Measurements from ENCODE around the gene ANO4.
"Not testable (repeated sequence)": the region's sequence is repeated elsewhere in the genome, so short reads cannot be mapped to it uniquely, and the experiment has no call there.

The ANO4 gene

DNA sequence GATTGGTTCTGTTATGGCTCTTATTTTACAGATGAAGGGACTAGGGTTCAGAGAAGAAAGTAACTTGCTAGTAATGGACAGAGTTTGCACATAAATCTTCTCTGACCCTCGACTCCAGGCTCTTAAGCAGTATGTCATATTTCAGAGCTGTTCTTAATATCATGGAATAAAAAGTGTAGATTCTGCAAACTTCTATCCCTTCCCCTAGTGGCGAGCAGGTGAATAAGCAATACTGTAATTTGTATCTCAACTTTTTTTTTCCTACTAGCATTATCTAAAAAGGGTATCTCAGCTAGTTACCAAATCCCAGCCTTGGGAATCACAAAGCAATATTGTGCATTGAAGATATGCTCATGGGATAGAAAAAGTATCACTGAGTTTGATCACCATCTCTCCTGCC is 83.2 kb downstream of the ANO4 start:
- DNase-seq = no peak

DNA sequence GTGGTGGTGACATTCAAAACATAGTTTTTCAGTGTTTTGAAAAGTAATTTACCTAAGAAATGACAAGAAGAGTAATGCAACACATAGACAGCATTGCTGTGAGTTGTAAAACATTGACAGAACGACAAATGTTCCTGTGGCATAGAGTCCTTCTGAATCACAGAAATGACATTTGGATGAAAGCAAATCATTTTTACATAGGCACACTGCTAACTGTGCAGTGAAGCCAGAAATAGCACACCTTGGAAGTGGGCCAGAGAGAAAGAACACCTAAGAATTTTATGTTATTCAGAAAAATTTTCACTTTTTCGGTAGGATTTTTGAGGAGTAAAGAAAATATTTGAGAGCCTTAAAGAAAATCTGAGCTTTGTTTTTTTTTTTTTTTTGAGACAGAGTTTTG is 100.6 kb downstream of the ANO4 start:
- DNase-seq = no peak

DNA sequence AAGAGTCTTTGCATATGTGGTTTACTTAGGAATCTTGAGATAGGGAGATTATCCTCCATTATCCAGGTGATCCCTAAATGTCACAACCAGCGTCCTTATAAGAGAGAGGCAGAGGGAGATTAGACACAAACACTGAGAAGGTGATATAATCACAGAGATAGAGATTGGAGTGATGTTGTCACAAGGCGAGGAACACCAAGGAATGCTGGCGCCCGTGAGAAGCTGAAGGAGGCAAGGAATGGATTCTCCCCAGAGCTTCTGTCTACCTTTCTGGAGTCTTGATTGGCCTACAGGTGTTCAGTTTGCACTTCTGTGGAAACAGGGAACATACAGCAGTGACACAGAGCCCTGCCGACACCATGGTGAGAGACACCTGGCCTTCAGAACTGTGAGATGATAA is 101.6 kb downstream of the ANO4 start:
- DNase-seq = no peak

DNA sequence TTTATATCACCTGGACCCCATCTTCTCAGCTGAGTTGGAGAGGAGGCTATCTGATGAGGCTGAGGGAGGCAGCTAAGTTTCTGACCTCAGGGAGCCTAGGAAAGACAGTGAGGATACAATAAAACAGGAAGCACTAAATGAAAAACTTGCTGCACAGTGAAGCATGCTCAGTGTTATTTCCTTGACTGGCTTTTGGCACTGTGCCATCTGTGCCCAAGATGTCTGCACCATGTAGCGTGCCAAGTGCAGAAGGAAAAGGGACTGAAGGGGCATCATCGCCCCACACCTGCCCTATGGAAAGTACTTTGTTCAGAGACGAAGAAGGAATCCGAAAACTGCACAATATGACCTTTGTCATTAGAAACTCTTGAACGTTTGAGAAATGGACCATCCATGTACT is 102.7 kb downstream of the ANO4 start:
- no peak for DNase-seq

DNA sequence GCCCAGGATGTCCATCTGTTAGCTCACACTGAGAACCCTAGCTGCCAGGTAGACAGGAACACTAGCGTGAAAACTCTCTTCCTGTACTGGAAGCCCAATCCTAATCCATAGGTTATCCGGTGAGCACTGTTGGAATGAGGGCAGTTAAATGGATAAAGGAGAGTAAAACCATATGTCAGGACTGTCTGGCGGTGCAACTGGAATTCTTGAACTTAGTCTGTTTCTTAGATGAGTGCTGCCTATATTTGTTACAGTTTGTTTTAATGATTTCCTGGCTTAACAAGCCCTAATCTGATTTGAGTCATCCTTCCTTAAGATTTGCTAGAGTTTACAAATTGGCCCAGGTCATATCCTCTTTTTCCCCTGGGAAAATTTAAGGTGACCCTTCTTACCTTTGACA is 104.7 kb downstream of the ANO4 start:
- no peak for DNase-seq

DNA sequence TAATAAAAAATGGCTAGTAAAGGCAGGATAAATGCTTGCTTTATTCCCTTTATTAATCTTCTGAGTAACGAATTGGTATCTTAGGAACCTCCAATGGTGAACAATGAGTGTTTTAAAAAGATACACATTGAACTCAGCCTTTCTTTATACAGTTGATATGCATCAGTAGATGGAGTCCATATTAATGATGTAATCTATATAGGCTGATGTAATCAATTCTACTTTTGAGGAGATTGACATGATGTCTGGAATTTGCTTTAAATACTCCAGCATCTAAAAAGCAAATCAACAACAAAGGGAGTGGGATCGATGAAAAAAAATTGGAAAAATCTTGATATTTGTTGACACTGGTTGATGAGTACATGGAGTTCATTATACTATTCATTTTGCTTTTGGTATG is 106.2 kb downstream of the ANO4 start:
- DNase-seq = no peak

DNA sequence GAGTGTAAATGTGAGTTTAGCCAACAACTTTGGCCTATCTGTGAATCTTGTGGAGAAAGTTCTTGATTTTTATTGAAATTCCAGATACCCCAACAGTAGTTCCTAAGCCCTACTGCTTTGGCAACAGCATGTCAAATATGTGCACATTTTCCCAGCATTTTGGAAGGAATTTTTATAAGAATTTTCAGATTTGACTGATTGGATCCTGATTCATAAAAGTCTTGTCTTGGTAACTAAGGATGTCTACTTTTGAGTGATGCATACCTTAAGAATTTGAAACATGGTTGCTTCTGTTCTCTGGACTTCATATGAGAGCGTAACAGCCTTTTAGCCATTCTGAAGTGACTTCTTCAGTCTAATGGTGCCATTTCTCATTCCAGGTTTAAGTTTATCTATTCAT is 106.7 kb downstream of the ANO4 start:
- no peak for DNase-seq

DNA sequence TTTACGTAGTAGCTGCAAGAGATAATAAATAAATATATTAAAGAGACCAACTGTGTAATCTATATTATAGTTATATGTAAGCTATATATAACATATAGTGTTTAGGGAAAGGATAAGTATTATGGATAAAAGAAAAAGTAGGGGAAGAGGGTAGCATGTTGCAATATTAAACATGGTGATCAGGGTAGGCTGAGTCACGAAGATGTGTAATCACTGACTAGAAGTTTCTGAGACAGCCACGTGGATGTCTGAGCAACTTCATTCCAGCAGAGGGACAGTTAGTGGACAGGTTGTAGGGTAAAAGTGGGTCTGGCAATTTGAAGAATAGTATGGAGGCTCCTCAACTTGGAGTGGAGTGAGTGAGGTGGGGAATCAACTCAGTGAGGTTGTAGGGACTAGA is 109.7 kb downstream of the ANO4 start:
- DNase-seq = no peak

DNA sequence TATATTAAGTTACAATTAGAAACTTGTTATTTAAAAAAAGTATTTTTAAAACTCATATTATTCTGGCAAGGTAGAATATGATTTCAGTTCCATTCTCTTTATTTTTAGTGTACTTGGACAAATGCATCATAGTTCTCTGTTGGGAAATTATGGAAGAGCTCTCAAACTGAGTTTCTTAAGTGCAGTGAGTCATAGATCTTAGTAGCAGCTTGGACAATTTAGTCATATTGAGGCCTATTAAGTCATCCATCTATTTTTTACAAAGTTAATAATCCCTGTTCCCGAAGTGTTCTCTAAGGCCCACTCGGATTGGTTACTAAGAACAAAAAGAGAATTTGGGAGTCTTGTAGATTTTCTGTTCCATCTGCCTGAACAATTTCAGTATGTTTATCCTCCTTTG is 113.9 kb downstream of the ANO4 start:
- DNase-seq = no peak

DNA sequence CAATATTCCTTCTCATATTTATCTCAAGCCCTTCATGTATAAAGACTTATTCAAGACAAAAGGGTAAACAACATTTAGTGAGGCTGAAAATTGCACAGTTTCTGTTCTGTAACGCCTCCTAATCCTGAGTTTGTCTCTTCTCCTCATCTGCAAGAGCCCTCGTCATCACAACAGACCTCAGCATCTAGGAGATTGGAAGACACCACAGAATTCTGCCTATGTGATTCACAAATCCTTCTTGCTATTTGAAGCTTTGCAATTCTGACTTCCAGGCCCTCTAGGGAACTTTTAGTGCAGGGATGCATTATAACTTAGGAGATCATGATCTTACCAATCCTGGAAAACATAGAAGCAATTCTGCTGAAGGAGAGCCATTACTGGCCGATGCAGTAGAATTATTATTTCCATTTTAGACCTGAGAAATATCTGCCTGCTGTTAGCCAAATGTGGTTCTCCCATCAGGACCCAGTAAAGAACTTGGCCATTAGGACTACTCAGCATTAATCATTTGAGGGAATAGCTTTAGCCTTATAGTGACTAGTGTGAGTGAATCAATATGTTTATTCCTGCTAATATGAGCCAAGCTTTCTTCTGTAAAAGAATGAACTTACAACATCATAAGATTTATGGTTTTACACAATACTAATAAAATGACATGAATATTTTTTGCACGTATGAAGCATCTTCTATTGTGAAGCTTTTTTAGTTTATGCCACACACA is 119.5 kb downstream of the ANO4 start:
- DNase-seq = no peak

DNA sequence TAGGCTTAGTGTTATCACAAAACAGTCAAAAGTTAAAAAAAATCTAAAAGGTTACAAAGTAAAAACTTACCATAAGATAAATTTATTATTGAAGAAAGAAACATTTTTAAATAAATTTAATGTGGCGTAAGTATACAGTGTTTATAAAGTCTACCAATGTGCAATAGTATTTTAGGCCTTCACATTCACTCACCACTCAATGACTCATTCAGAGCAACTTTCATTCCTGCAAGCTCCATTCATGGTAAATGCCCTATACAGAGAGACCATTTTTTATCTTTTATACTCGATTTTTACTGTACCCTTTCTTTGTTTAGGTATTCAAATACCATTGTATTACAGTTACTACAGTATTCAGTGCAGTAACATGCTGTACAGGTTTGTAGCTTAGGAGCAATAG is 124.5 kb downstream of the ANO4 start:
- DNase-seq = no peak

DNA sequence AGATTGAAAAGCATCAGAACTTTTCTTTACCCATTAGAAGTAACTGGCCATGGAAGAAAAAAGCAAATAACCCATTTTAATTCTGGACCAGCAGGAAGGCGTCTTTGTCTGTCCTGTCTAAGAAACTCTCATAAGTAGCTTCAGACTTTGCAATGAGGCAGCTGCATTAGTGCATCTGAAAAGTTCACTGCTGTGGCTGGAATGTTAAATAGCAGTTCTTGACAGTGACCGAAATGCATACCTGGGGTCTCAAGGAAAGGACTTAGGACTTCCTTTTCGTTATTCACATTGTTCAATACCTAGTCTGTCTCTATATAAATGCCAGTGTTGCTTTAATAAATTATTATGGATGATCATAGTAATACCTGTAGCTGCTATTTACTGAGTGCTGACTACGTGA is 125.9 kb downstream of the ANO4 start:
- DNase-seq = no peak

DNA sequence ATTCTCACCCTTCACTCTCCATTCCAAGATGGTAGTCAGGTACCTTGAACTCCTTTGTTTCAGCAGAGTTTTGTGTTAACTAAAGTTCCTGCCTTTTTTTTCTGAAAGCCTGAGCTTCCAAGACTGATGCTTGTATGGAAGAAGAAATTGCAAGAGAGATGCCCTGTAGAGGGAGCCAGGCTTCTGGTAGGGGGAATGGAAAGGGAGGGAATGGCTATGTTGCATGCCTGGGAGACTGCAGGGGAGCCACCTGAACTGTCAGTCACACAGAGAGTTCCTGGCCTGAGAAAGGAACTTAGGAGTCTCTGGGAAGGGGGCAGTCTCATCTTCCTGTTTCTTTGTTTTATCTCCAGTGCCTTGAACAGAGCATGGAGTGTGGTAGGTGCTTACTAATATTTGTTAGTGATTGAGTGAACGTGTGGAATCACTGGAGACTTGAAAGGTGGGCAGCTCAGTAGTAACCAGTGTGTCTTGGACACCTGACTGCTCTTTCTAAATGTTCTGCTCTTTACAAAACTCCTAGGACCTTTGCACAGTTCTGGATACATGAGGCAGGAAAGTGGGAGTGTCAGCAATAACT is 132.2 kb downstream of the ANO4 start:
- DNase-seq = no peak

DNA sequence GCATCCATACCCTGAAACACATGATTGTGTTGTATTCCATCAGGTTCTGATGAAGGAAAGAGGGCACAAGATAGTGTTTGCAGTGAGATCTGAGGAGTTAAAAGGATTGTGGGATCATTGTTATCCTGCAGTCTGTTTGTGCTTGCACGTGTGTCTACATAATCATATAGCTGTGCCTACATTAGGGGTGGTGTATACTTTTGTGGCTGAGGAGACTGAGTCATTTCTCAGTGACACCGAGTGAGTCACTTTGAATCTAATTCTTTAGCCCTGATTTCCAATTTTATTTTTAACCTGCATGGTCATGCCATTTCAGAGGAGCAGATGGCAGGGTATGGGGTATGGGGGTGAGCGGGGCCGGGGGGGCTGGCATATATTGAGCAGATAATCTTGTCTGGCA is 133.2 kb downstream of the ANO4 start:
- DNase-seq = no peak

DNA sequence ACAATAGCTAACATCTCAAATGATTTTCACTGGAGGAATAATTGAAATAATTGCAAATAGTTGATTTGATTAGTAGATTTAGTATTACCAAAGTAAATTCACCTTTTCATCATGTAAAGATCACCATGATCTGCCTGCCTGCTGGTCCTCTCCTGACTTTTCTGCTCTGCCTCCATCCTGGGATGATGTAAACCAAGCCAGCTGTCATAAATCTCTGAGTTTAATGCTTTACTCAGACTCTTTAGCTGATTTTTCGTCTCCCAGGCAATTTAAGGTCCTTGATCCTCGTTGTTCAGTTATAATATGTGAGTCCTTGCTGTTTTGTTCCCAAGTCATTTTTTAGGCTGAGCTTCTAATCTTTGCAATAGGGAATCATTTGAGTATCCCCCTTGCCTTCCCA is 138.0 kb downstream of the ANO4 start:
- DNase-seq = no peak

DNA sequence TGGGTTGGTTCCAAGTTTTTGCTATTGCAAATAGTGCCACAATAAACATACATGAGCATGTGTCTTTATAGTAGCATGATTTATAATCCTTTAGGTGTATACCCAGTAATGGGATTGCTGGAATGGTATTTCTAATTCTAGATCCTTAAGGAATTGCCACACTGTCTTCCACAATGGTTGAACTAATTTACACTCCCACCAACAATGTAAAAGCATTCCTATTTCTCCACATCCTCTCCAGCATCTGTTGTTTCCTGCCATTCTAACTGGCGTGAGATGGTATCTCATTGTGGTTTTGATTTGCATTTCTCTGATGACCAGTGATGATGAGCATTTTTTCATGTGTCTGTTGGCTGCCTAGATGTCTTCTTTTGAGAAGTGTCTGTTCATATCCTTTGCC is 139.0 kb downstream of the ANO4 start:
- DNase-seq = not testable (repeated sequence)

DNA sequence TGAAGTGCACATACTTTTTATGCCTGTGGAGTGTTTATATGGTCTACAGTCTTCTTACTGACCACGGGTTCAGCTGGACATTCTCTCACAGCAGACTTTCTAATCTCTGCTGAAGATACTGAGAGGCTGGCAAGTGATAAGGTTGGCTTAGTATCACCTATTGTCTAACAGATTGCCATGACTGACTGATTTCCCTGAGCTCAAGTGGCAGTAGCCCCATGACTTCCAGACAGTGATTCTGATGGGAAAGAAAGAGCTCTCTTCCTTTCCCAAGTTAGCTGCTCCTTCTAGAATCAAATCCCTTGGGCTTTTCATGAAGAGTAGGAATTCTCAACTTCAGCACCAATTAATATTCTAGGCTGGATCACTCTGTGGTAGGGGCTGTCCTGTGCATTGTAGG is 141.4 kb downstream of the ANO4 start:
- DNase-seq = no peak

DNA sequence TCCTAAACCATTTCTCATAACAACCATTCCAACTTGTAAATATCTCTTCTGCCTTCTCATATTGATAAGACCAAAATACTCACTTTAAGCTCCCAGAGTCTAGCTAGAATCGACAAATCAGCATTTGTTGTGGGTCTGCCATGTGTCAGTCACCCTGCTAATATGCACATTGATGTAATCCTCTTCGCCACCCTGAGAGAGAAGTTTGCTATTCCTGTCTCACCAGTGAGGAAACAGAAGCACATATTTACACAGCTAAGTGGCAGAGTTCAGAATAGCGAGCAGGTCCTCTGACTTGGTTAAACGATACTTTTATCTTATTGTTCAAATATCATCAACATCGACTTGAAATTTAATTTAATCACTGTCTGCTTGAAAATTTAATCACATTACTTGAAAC is 142.1 kb downstream of the ANO4 start:
- no peak for DNase-seq

DNA sequence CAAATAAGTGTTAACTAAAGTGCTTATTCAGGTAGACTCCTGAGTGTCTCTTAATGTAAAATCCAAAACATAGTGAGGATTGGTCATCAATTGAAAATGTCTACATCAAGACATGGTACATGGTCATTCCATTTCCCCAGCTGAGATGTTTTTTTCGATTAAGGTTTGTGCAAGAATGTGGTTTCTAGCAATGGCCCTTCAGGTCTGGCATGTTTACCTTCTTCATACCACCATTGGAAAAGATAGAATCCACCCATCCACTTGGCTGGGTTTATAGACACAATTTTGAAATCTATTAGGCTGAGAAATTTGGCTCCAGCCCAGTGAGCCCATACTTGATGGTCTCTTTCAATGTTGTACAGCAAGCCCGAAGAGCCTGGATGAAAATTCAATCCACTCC is 145.9 kb downstream of the ANO4 start:
- DNase-seq = no peak

DNA sequence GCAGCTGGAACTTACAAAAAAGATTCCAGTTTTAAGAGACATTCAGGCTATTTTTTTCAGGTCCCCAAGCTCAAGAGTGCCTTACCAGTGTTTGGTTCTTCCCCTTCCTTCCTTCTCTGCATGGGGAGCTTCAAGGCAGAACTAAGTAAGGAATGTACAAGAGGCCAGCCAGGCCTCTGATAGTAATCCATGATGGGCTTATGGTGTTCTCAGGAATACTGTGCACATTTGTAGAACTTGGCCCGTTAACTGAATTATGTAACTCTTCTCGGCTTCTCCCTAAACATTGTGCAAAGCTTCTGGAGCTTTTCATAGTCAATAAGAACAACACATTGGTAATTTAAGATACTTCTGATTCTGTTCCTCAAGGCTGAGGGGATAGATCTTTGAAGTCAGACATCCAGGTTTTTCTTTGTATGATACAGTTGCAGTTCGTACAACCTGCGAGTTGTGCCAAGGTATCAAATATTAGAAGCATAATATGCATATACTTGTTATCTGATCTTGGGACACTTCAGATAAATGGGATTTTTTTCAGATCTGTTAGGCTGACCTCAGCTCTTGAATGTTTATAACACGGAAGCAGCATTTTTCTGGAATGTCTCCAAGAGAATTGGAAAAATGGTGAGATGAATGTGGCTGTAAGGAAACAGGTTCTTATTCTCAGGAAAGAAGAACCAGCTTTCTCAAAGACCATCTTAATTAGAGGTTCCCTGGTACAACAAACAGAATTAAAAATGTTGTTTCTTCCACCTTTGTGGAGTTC is 148.6 kb downstream of the ANO4 start:
- no peak for DNase-seq

DNA sequence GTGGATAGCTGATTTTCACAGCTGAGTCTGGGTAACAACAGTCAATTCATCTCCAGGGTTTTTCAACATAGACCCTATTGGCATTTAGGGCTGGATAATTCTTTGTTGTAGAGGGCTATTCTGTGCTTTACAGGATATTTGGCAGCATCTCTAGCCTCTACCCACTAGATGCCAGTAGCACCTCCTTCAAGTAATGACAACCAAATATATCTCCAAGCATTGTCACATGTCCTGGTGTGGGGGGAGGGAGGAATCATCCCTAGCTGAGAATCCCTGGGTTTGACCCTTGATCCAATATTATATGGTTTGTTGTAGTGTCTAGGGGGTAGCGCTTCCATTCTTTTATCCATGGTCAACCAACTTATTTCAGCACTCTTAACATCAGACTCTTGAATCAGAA is 157.2 kb downstream of the ANO4 start:
- DNase-seq = no peak

DNA sequence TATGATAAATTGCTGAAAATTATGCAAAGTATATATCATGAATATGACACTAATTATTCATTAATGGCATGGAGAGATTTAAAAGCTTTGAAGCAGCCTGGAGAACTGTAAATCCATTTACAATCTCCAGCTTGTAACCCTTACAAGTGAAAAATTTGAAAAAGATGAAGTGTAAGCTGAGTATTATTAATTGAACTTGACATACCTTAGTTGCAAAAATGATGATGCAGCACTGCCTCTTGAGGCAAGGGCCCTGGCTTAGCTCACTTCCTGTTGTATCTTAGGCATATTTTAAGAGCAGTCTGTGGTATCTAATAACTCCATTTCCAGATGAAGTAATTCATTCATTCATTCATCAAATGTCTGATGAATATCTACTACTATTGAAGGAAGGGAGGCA is 158.6 kb downstream of the ANO4 start:
- DNase-seq = no peak

DNA sequence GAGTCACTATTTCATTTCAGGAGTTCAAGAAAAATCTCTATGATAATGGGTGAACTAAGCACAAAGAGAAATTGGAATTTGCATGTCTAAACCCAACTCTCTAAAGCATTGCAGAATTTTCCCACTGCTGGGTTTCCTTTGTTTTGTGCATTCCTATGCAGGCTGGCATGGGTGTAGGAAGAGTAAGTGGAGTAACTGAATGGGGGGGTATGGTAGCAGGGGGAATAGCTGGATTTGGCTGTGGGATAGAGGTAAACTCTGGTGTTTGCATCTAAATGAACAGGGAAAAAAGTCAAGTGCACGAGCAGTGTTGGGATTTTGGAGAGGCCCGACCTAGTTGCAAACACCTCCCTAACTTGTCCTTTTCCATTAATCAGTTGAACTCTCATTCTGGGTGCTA is 159.1 kb downstream of the ANO4 start:
- DNase-seq = no peak

DNA sequence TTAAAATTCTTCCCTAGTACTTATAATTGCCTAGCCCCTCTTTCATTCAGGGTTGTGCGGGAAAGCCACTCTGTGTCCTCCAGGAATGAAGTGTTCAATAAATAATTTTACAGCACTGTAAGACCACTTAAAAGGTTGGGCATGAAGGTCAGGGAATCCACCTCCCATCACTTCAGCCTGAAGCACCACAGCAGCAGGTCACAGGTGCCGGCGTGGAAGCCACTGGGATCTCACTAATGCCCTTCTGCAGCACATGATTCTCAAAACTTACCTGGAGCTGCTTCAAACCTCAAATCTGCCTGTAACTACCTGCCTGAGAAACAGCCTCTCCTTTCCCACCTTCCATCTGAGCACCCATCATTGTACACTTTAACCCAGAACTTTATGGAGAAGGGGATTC is 159.5 kb downstream of the ANO4 start:
- no peak for DNase-seq

DNA sequence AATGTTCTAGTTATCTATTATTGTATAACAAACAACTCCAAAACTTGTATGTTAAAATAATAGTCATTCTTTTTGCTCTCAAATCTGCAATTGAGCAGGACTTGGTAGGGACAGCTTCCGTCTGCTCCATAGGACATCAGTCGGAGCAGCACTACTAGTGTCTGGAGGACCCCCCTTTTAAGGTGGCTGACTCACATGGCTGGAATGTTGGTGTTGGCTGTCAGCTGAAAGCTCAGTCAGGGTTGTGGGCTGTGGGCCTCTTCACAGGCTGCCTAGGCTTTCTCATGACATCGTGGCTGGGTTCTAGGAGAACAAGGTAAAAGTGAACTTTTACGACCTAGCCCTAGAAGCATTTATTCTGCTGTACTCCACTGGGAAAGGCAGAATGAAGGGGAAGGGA is 160.6 kb downstream of the ANO4 start:
- no peak for DNase-seq
